Esophagus (tissue), 2 donors: ENCODE data around the gene SYNRG. TPM values are rescaled to one million over a fixed set of nuclear protein-coding genes. Genes with fewer than 3 reads are reported as not detected.

Experiments
- H3K27ac ChIP-seq, 2 donors: one replicate each; pipeline ENCODE4 v1.5.1; 2013; ENCODE audit warnings: low read depth in 2 of 2, mild to moderate bottlenecking in 2 of 2, inconsistent platforms in 1 of 2, low read length in 1 of 2, moderate library complexity in 1 of 2
- H3K27me3 ChIP-seq, 2 donors: one replicate each; pipeline ENCODE4 v1.6.1; 2013; ENCODE audit warnings: low read length in 2 of 2, control low read depth in 1 of 2, mild to moderate bottlenecking in 1 of 2; ENCODE audit not compliant: insufficient read depth in 2 of 2, control insufficient read depth in 1 of 2
- H3K36me3 ChIP-seq, 2 donors: one replicate each; pipeline ENCODE4 v1.6.1; 2013; ENCODE audit warnings: low read length in 1 of 2; ENCODE audit not compliant: control insufficient read depth in 2 of 2, insufficient read depth in 2 of 2
- H3K4me1 ChIP-seq, 2 donors: one replicate each; pipeline ENCODE4 v1.6.1; 2013; ENCODE audit warnings: low read length in 1 of 2; ENCODE audit not compliant: control insufficient read depth in 2 of 2, insufficient read depth in 2 of 2
- H3K4me3 ChIP-seq, 2 donors: one replicate each; pipeline ENCODE4 v1.5.1; 2013; ENCODE audit warnings: low read length in 2 of 2, mild to moderate bottlenecking in 2 of 2, low read depth in 1 of 2, moderate library complexity in 1 of 2
- H3K9me3 ChIP-seq, 2 donors: one replicate each; pipeline ENCODE4 v1.6.1; 2013; ENCODE audit warnings: mild to moderate bottlenecking in 2 of 2, low read depth in 1 of 2, low read length in 1 of 2, moderate library complexity in 1 of 2; ENCODE audit not compliant: control insufficient read depth in 2 of 2, insufficient read depth in 1 of 2
- whole genome bisulfite sequencing, 2 donors: extraction: QIAGEN DNeasy Blood & Tissue Kit; methylation state at CpG; one replicate each; pipeline ENCODE4 v1.1.7; 2013; 5-methylcytosine and 5-hydroxymethylcytosine counted together
- polyA plus RNA-seq, 2 donors: library from polyadenylated mRNA; stranded (reverse); fragments of 200-250 nt; gene quantifications; one replicate each; pipeline ENCODE4 v1.2.3, GENCODE V29; 2013
- donor health status: healthy with polysubstance abuse.
- donor health status: Bipolar disorder and iron deficiency.

Gene SYNRG
- polyA plus RNA-seq, 2 donors: 7.6 to 8.2 TPM

GRCh38 chr17:37478187-37478586, 131.0 kb downstream of the SYNRG start:
- 40 to 53% methylated on average over 2 of the region's 2 CpGs for WGBS, 2 donors
- Histone ChIP-seq H3K27me3 (no peaks in the 10 kb centered on the region), H3K36me3 (peaks cover 0 to 4% of the 10 kb centered on the region in 2 donors), H3K27ac (no peak overlapping the region), H3K4me3 (no peak overlapping the region), H3K9me3 (no peaks in the 10 kb centered on the region), H3K4me1 (no peaks in the 10 kb centered on the region)

- Histone ChIP-seq H3K9me3 (no peaks in the 10 kb centered on the region), H3K4me1 (no peaks in the 10 kb centered on the region), H3K27ac (peak overlapping the region; percentile 58 to 76), H3K4me3 (no peak overlapping the region), H3K36me3 (peaks cover 0 to 4% of the 10 kb centered on the region in 2 donors), H3K27me3 (no peaks in the 10 kb centered on the region)
- 46 to 60% methylated on average over 4 of the region's 4 CpGs for WGBS, 2 donors
Observed at GRCh38 chr17:37476431-37477120, 132.6 kb downstream of the SYNRG start.

GRCh38 chr17:37475731-37476420, 133.3 kb downstream of the SYNRG start:
- no peaks in the 10 kb centered on the region for H3K4me1 ChIP-seq
- 81 to 94% methylated on average over 1 of the region's 1 CpG for WGBS, 2 donors
- H3K9me3 ChIP-seq: no peaks in the 10 kb centered on the region
- no peaks in the 10 kb centered on the region for H3K27me3 ChIP-seq
- peak overlapping the region; percentile 58 to 76 for H3K27ac ChIP-seq
- no peak overlapping the region for H3K4me3 ChIP-seq
- H3K36me3 ChIP-seq: peaks cover 0 to 4% of the 10 kb centered on the region in 2 donors

- no peaks in the 10 kb centered on the region for H3K9me3 ChIP-seq
- H3K4me3 ChIP-seq: no peak overlapping the region
- peaks cover 3% of the 10 kb centered on the region in 2 donors for H3K36me3 ChIP-seq
- no peaks in the 10 kb centered on the region for H3K4me1 ChIP-seq
- 77 to 88% methylated on average over 7 of the region's 7 CpGs for WGBS, 2 donors
- no peaks in the 10 kb centered on the region for H3K27me3 ChIP-seq
- H3K27ac ChIP-seq: no peak overlapping the region
Observed at GRCh38 chr17:37470181-37470580, 139.0 kb downstream of the SYNRG start.

GRCh38 chr17:37466471-37466870, 142.7 kb downstream of the SYNRG start:
- H3K27me3 ChIP-seq: no peaks in the 10 kb centered on the region
- WGBS, 2 donors: 47 to 88% methylated on average over 1 of the region's 1 CpG
- H3K36me3 ChIP-seq: peaks cover 3% of the 10 kb centered on the region in 2 donors
- no peaks in the 10 kb centered on the region for H3K4me1 ChIP-seq
- H3K9me3 ChIP-seq: no peaks in the 10 kb centered on the region
- H3K4me3 ChIP-seq: no peak overlapping the region
- peak overlapping the region in 1 of 2 donors; percentile 67 for H3K27ac ChIP-seq

GRCh38 chr17:37465069-37465616, 144.1 kb downstream of the SYNRG start:
- Histone ChIP-seq H3K4me1 (no peaks in the 10 kb centered on the region), H3K4me3 (no peak overlapping the region), H3K36me3 (no peaks in the 10 kb centered on the region), H3K9me3 (no peaks in the 10 kb centered on the region), H3K27ac (no peak overlapping the region), H3K27me3 (no peaks in the 10 kb centered on the region)
- 95 to 96% methylated on average over 7 of the region's 7 CpGs for WGBS, 2 donors

Other genes starting within 250 kb of the SYNRG start
- gene C17orf78, start 233.4 kb downstream of the SYNRG start, polyA plus RNA-seq: not detected
- gene ACACA, start 202.6 kb downstream of the SYNRG start, polyA plus RNA-seq: 10 to 100 TPM; 20.0 to 25.4 TPM
- 1 to 10 TPM; 6.2 to 6.7 TPM for gene TADA2A, start 202.5 kb downstream of the SYNRG start, polyA plus RNA-seq
- gene DUSP14, start 119.5 kb downstream of the SYNRG start, polyA plus RNA-seq: 10 to 100 TPM; 13.2 to 31.5 TPM
- gene DDX52, start 34.0 kb upstream of the SYNRG start, polyA plus RNA-seq: 10 to 100 TPM; 10.4 to 12.6 TPM
- under 1 TPM in 1 of 2 donors, not detected in 1; 0.01 TPM for gene HNF1B, start 135.6 kb upstream of the SYNRG start, polyA plus RNA-seq